ENCODE measurements around the gene KDM5B. TPM values are rescaled to one million over a fixed set of nuclear protein-coding genes. Genes with fewer than 3 reads are reported as not detected.
"Not testable (repeated sequence)": the region's sequence is repeated elsewhere in the genome, so short reads cannot be mapped to it uniquely, and the experiment has no call there.

The KDM5B gene
- total RNA-seq, 2 donors from 2014 or later: 14.6 to 18.5 TPM

GRCh38 chr1:202836623-202837403, 28.6 kb upstream of the KDM5B start:
- no peak for TF ChIP-seq CTCF (IDR thresholded peaks at IDR 0.05)
- no peak overlapping the region for H3K27ac ChIP-seq
- no peaks in the 10 kb centered on the region for H3K27me3 ChIP-seq
- no peaks in the 10 kb centered on the region for H3K9me3 ChIP-seq
- DNase-seq (ENCODE audit: low spot score): no peak
- no peak overlapping the region for H3K4me3 ChIP-seq
- H3K4me1 ChIP-seq: no peaks in the 10 kb centered on the region
- H3K36me3 ChIP-seq: no peaks in the 10 kb centered on the region

- H3K4me3 ChIP-seq: no peak overlapping the region
- no peak for DNase-seq (ENCODE audit: low spot score)
- no peak overlapping the region for H3K27ac ChIP-seq
- no peaks in the 10 kb centered on the region for H3K9me3 ChIP-seq
- H3K36me3 ChIP-seq: no peaks in the 10 kb centered on the region
- no peak for TF ChIP-seq CTCF (IDR thresholded peaks at IDR 0.05)
- H3K27me3 ChIP-seq: no peaks in the 10 kb centered on the region
- H3K4me1 ChIP-seq: no peaks in the 10 kb centered on the region
These were observed 27.4 kb upstream of the KDM5B start for GRCh38 chr1:202835548-202836072.

- no peak for DNase-seq (ENCODE audit: low spot score)
- no peaks in the 10 kb centered on the region for H3K36me3 ChIP-seq
- H3K4me1 ChIP-seq: no peaks in the 10 kb centered on the region
- H3K27me3 ChIP-seq: no peaks in the 10 kb centered on the region
- H3K9me3 ChIP-seq: no peaks in the 10 kb centered on the region
- no peak overlapping the region for H3K27ac ChIP-seq
- TF ChIP-seq CTCF (IDR thresholded peaks at IDR 0.05): no peak
- no peak overlapping the region for H3K4me3 ChIP-seq
These were observed 26.7 kb upstream of the KDM5B start for GRCh38 chr1:202834771-202835547.

- no peak for DNase-seq (ENCODE audit: low spot score)
- Histone ChIP-seq H3K27me3 (no peaks in the 10 kb centered on the region), H3K27ac (no peak overlapping the region), H3K9me3 (no peaks in the 10 kb centered on the region), H3K36me3 (no peaks in the 10 kb centered on the region), H3K4me1 (no peaks in the 10 kb centered on the region), H3K4me3 (no peak overlapping the region)
- TF ChIP-seq CTCF (IDR thresholded peaks at IDR 0.05): no peak
These were observed 23.7 kb upstream of the KDM5B start for GRCh38 chr1:202831906-202832305.

GRCh38 chr1:202829223-202829622, 21.0 kb upstream of the KDM5B start:
- DNase-seq (ENCODE audit: low spot score); H3K4me3 ChIP-seq; H3K4me1 ChIP-seq; H3K27me3 ChIP-seq; H3K9me3 ChIP-seq; H3K36me3 ChIP-seq; H3K27ac ChIP-seq: not testable (repeated sequence)

GRCh38 chr1:202825748-202826147, 17.5 kb upstream of the KDM5B start:
- no peaks in the 10 kb centered on the region for H3K27me3 ChIP-seq
- H3K9me3 ChIP-seq: no peaks in the 10 kb centered on the region
- DNase-seq (ENCODE audit: low spot score): no peak
- no peaks in the 10 kb centered on the region for H3K4me1 ChIP-seq
- no peak overlapping the region for H3K27ac ChIP-seq
- no peak for TF ChIP-seq CTCF (IDR thresholded peaks at IDR 0.05)
- no peaks in the 10 kb centered on the region for H3K36me3 ChIP-seq
- H3K4me3 ChIP-seq: no peak overlapping the region
